Eye (tissue), 1 donor: ENCODE measurements around the gene ADAMTS2.

Experiments
- DNase-seq: peaks from one replicate; pipeline ENCODE4 v3.0.0-alpha.2; 2015

Gene ADAMTS2

GRCh38 chr5:179371681-179372680 is 26.7 kb upstream of the ADAMTS2 start:
- peak; percentile 78 for DNase-seq

- DNase-seq, result no peak
These were observed 25.9 kb upstream of the ADAMTS2 start for GRCh38 chr5:179371121-179371510.

- DNase-seq, result peak; percentile 17
These were observed 25.3 kb upstream of the ADAMTS2 start for GRCh38 chr5:179370490-179371120.

- no peak for DNase-seq
These were observed 24.2 kb upstream of the ADAMTS2 start for GRCh38 chr5:179369530-179369884.

GRCh38 chr5:179368806-179369529 is 23.7 kb upstream of the ADAMTS2 start:
- DNase-seq, result no peak

- DNase-seq, result peak; percentile 54
These were observed 23.0 kb upstream of the ADAMTS2 start for GRCh38 chr5:179368126-179368805.

GRCh38 chr5:179367491-179367890 is 22.2 kb upstream of the ADAMTS2 start:
- DNase-seq, result no peak

GRCh38 chr5:179362355-179362754 is 17.1 kb upstream of the ADAMTS2 start:
- DNase-seq, result no peak

GRCh38 chr5:179361037-179361603 is 15.9 kb upstream of the ADAMTS2 start:
- DNase-seq, result no peak

- DNase-seq, result no peak
These were observed 11.8 kb upstream of the ADAMTS2 start for GRCh38 chr5:179357031-179357430.

- no peak for DNase-seq
These were observed 11.0 kb upstream of the ADAMTS2 start for GRCh38 chr5:179355976-179356974.

- no peak for DNase-seq
These were observed 9.1 kb upstream of the ADAMTS2 start for GRCh38 chr5:179354305-179354882.

- DNase-seq, result no peak
These were observed 3.6 kb upstream of the ADAMTS2 start for GRCh38 chr5:179348843-179349242.

GRCh38 chr5:179348011-179348530 is 2.8 kb upstream of the ADAMTS2 start:
- DNase-seq, result no peak

GRCh38 chr5:179347581-179347980 is 2.3 kb upstream of the ADAMTS2 start:
- no peak for DNase-seq

- DNase-seq, result no peak
These were observed 1.6 kb upstream of the ADAMTS2 start for GRCh38 chr5:179346875-179347274.

- no peak for DNase-seq
These were observed 1.1 kb upstream of the ADAMTS2 start for GRCh38 chr5:179346401-179346800.

GRCh38 chr5:179345183-179345432 is 153 bp downstream of the ADAMTS2 start:
- DNase-seq, result no peak

- DNase-seq, result peak; percentile 82
These were observed 654 bp downstream of the ADAMTS2 start for GRCh38 chr5:179344431-179345182.
